Measurements from ENCODE around the gene ERN1.

The ERN1 gene

DNA sequence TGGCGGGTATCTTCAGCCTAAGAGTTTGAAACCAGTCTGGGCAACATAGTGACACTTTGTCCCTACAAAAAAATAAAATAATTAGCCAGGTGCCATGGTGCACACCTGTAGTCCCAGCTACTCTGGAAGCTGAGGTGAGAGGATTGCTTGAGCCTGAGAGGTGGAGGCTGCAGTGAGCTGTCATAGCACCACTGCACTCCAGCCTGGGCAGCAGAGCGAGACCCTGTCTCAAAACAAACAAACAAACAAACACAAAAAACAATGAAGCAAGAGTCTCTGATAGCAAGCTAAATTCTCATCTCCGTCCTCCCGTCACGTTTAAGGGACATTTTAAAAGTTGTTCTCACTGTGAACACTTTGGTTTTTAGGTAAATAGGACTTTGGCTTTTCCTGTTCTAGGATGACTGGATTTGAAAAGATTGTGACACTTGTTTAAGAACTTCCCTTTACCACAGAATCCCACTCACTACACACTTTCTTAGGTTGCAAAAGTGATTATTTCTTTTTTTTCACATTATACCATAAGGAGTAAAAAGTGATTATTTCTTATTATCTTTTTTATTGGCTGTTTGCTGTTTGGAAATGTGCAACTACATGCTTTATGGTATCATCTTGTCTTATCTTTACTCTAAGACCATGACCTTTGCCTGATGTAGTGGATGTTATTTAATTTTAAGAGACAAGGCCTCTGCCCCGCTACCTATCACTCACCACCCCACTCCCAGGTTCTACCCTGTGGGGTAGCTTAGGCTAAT lies 4.4 kb upstream of the ERN1 start:
- Histone ChIP-seq H3K27me3 (replicated peaks; ENCODE audit: insufficient read depth, low read length) (no peaks in the 10 kb centered on the region), H4K20me1 (ENCODE audit: insufficient read depth, low read length) (no peaks in the 10 kb centered on the region), H3K27ac (ENCODE audit: low read length) (no peak overlapping the region), H3F3A (ENCODE audit: insufficient read depth, low read length) (peaks cover 24% of the 10 kb centered on the region), H3K4me2 (ENCODE audit: low read depth, low read length) (no peak overlapping the region), H2AFZ (ENCODE audit: low read length) (no peak overlapping the region), H3K4me1 (ENCODE audit: low read length) (peaks cover 21% of the 10 kb centered on the region), H3K4me3 (ENCODE audit: low read length) (no peak overlapping the region), H3K9me3 (replicated peaks; ENCODE audit: insufficient read depth, low read length) (no peaks in the 10 kb centered on the region), H3K36me3 (replicated peaks; ENCODE audit: insufficient read depth, low read length) (no peaks in the 10 kb centered on the region), H3K9me2 (replicated peaks; ENCODE audit: insufficient read depth, low read length) (no peaks in the 10 kb centered on the region), H3K79me2 (ENCODE audit: low read length) (peaks cover 17% of the 10 kb centered on the region), H3K9ac (ENCODE audit: low read length) (no peak overlapping the region)
- TF ChIP-seq EZH2phosphoT487 (IDR thresholded peaks at IDR 0.05; ENCODE audit: low read length) (no peak), EZH2 (optimal IDR thresholded peaks at IDR 0.05; ENCODE audit: low read depth, low read length) (no peak)
- TF ChIP-seq, protein P1, sequence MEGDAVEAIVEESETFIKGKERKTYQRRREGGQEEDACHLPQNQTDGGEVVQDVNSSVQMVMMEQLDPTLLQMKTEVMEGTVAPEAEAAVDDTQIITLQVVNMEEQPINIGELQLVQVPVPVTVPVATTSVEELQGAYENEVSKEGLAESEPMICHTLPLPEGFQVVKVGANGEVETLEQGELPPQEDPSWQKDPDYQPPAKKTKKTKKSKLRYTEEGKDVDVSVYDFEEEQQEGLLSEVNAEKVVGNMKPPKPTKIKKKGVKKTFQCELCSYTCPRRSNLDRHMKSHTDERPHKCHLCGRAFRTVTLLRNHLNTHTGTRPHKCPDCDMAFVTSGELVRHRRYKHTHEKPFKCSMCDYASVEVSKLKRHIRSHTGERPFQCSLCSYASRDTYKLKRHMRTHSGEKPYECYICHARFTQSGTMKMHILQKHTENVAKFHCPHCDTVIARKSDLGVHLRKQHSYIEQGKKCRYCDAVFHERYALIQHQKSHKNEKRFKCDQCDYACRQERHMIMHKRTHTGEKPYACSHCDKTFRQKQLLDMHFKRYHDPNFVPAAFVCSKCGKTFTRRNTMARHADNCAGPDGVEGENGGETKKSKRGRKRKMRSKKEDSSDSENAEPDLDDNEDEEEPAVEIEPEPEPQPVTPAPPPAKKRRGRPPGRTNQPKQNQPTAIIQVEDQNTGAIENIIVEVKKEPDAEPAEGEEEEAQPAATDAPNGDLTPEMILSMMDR (IDR thresholded peaks at IDR 0.05; ENCODE audit: low read length), result no peak
- DNase-seq, result peak; percentile 3

DNA sequence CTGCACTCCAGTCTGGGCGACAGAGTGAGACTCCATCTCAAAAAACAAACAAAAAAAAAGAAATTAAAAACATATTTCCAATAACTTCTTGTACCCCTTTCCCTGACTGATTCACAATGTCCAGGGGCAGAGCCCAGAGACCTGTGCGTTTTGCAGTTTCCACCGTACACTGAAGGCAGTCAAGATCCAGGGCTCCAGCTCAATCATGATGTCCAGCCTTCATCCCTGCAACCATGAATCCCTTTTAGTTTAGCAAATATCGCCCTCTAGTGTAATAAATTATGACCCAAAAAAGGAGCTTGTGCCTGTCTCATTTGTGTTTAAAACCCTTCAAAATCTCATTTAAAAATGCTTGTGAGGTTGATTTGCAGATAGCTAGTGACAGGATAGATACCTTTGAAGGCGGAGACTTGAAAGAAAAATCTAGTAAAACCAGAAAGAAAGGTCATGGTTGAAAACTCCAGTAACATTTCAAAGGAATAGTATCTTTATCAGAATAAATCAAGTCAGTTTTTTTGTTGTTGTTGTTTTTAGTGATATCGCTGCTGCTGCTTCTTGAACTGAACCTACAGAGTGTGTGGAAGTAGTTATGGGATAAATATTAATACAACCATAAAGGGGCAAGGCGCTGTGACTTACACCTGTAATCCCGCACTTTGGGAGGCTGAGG lies 3.7 kb upstream of the ERN1 start:
- Histone ChIP-seq H3K4me2 (ENCODE audit: low read depth, low read length) (no peak overlapping the region), H3K36me3 (replicated peaks; ENCODE audit: insufficient read depth, low read length) (no peaks in the 10 kb centered on the region), H3K27ac (ENCODE audit: low read length) (no peak overlapping the region), H2AFZ (ENCODE audit: low read length) (no peak overlapping the region), H3K9ac (ENCODE audit: low read length) (no peak overlapping the region), H3K9me3 (replicated peaks; ENCODE audit: insufficient read depth, low read length) (no peaks in the 10 kb centered on the region), H4K20me1 (ENCODE audit: insufficient read depth, low read length) (peaks cover 4% of the 10 kb centered on the region; the same call in 1 of the 2 replicates), H3K4me3 (ENCODE audit: low read length) (no peak overlapping the region), H3K4me1 (ENCODE audit: low read length) (peaks cover 21% of the 10 kb centered on the region), H3K27me3 (replicated peaks; ENCODE audit: insufficient read depth, low read length) (no peaks in the 10 kb centered on the region), H3K9me2 (replicated peaks; ENCODE audit: insufficient read depth, low read length) (no peaks in the 10 kb centered on the region), H3F3A (ENCODE audit: insufficient read depth, low read length) (peaks cover 31% of the 10 kb centered on the region), H3K79me2 (ENCODE audit: low read length) (peaks cover 24% of the 10 kb centered on the region)
- peak; percentile 80 for DNase-seq
- TF ChIP-seq EZH2 (optimal IDR thresholded peaks at IDR 0.05; ENCODE audit: low read depth, low read length), result no peak
- TF ChIP-seq, protein P1 (IDR thresholded peaks at IDR 0.05; ENCODE audit: low read length), result peak; percentile 72

DNA sequence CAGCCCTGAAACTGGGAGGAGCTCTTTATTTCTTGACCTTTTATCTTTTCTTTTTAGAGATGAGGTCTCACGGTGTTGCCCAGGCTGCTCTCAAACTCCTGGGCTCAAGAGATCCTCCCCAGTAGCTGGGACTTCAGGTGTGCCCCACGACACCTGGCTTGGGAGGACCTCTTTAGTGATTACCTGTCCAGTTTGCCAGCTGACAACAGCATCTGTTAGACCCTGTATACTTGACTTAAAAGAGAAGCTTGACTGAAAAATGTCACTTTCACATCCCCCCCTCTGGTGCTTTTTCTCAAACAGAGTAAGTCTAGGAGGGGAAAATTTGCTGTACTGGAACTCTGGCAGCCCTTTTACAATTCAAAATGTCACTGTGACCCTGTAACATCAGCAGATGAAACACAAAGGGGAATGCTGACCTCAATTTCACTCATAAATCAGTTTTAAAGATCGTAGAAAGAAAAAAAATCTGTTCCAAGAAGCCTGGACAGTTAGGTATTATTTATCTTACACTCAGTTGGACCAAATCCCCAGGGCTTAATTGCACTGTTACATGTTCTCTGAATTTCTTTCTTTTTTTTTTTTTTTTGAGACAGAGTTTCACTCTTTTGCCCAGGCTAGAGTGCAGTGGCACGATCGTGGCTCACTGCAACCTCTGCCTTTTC lies 1.8 kb upstream of the ERN1 start:
- H3K9ac ChIP-seq (ENCODE audit: low read length), result peak overlapping the region; percentile 83; the same call in 1 of the 2 replicates
- H3K4me2 ChIP-seq (ENCODE audit: low read depth, low read length), result peak overlapping the region; percentile 85
- H3K4me1 ChIP-seq (ENCODE audit: low read length), result peaks cover 21% of the 10 kb centered on the region
- H3F3A ChIP-seq (ENCODE audit: insufficient read depth, low read length), result peaks cover 46% of the 10 kb centered on the region
- peak overlapping the region; percentile 91 for H3K27ac ChIP-seq (ENCODE audit: low read length)
- H2AFZ ChIP-seq (ENCODE audit: low read length), result 0 out of 2 replicates have a peak overlapping the region, but pooled peaks have one; percentile 4
- no peaks in the 10 kb centered on the region for H3K36me3 ChIP-seq (replicated peaks; ENCODE audit: insufficient read depth, low read length)
- no peaks in the 10 kb centered on the region for H3K9me2 ChIP-seq (replicated peaks; ENCODE audit: insufficient read depth, low read length)
- peaks cover 4% of the 10 kb centered on the region for H4K20me1 ChIP-seq (ENCODE audit: insufficient read depth, low read length)
- peak; percentile 73 for DNase-seq
- H3K4me3 ChIP-seq (ENCODE audit: low read length), result peak overlapping the region; percentile 62; the same call in 1 of the 2 replicates
- H3K79me2 ChIP-seq (ENCODE audit: low read length), result peaks cover 44% of the 10 kb centered on the region
- no peaks in the 10 kb centered on the region for H3K27me3 ChIP-seq (replicated peaks; ENCODE audit: insufficient read depth, low read length)
- TF ChIP-seq EZH2 (optimal IDR thresholded peaks at IDR 0.05; ENCODE audit: low read depth, low read length) (no peak), EZH2phosphoT487 (IDR thresholded peaks at IDR 0.05; ENCODE audit: low read length) (no peak)
- TF ChIP-seq, protein P1 (IDR thresholded peaks at IDR 0.05; ENCODE audit: low read length), result no peak
- H3K9me3 ChIP-seq (replicated peaks; ENCODE audit: insufficient read depth, low read length), result no peaks in the 10 kb centered on the region
